Liver (tissue), 3 donors: ENCODE results near the gene ELOB.

Experiments used
- EGR1 ChIP-seq, 2 donors: IDR thresholded peaks; 2 replicates each; pipeline ENCODE4 v1.6.1; 2016 to 2018; ENCODE audit warnings: antibody characterized with exemption in 2 of 2, low read depth in 2 of 2
- JUND ChIP-seq, 2 donors: IDR thresholded peaks; 2 replicates each; pipeline ENCODE4 v1.6.1; 2016; ENCODE audit warnings: antibody characterized with exemption in 2 of 2
- RAD21 ChIP-seq, 2 donors: IDR thresholded peaks; 2 replicates each; pipeline ENCODE4 v1.6.1; 2016; ENCODE audit warnings: antibody characterized with exemption in 2 of 2, mild to moderate bottlenecking in 2 of 2
- SP1 ChIP-seq: IDR thresholded peaks from 2 replicates; pipeline ENCODE4 v1.6.1; 2018; ENCODE audit warnings: antibody characterized with exemption, mild to moderate bottlenecking
- TAF1 ChIP-seq: conservative IDR thresholded peaks from 2 replicates; pipeline ENCODE4 v1.6.1; 2016; ENCODE audit warnings: antibody characterized with exemption, mild to moderate bottlenecking
- TF ChIP-seq, protein P1 (sequence below): fragments of 150-350 bp; IDR thresholded peaks from 2 replicates; pipeline ENCODE4 v1.5.1; 2017; ENCODE audit warnings: improper control_type of control experiment, low read depth, low read length; ENCODE audit not compliant: missing input control
- TF ChIP-seq, protein P2 (sequence below): IDR thresholded peaks from 2 replicates; pipeline ENCODE4 v1.6.1; 2016; ENCODE audit warnings: antibody characterized with exemption
- TF ChIP-seq, protein P3 (sequence below): IDR thresholded peaks from 2 replicates; pipeline ENCODE4 v1.6.1; 2016; ENCODE audit warnings: antibody characterized with exemption
- TF ChIP-seq, protein P4 (sequence below): IDR thresholded peaks from 2 replicates; pipeline ENCODE4 v1.6.1; 2016; ENCODE audit warnings: antibody characterized with exemption, mild to moderate bottlenecking
- donor health status: healthy.
- donor health status: healthy.

DNA sequence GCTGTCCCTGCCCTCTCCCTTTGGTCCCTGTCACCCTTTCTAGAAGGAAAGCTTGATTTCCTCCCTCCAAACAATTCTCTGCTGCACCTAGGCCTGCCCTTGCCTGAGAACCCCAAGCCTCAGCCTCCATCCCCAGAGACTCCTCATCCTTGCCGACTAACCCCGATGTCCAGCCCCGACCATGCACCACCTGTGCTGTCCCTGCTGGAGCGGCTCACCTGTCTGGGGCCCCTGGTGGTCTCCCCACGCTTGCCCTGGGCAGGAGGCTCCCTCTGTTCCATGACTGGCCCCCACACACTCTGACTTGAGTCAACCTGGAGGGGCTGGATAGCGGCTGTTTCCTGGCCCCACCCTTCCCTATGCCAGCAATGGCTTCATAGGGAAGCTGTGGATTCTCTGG, 36.6 kb downstream of the ELOB start:
- TF ChIP-seq, protein P1, sequence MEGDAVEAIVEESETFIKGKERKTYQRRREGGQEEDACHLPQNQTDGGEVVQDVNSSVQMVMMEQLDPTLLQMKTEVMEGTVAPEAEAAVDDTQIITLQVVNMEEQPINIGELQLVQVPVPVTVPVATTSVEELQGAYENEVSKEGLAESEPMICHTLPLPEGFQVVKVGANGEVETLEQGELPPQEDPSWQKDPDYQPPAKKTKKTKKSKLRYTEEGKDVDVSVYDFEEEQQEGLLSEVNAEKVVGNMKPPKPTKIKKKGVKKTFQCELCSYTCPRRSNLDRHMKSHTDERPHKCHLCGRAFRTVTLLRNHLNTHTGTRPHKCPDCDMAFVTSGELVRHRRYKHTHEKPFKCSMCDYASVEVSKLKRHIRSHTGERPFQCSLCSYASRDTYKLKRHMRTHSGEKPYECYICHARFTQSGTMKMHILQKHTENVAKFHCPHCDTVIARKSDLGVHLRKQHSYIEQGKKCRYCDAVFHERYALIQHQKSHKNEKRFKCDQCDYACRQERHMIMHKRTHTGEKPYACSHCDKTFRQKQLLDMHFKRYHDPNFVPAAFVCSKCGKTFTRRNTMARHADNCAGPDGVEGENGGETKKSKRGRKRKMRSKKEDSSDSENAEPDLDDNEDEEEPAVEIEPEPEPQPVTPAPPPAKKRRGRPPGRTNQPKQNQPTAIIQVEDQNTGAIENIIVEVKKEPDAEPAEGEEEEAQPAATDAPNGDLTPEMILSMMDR, result no peak
- no peak for TF ChIP-seq TAF1
- TF ChIP-seq JUND (IDR thresholded peaks at IDR 0.05), result no peak
- TF ChIP-seq SP1, result no peak
- no peak for TF ChIP-seq EGR1 (IDR thresholded peaks at IDR 0.05; ENCODE audit: low read depth in 2 of 2)
- TF ChIP-seq RAD21 (IDR thresholded peaks at IDR 0.05), result no peak
- TF ChIP-seq, protein P2, sequence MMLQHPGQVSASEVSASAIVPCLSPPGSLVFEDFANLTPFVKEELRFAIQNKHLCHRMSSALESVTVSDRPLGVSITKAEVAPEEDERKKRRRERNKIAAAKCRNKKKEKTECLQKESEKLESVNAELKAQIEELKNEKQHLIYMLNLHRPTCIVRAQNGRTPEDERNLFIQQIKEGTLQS, result no peak
- TF ChIP-seq, protein P3, sequence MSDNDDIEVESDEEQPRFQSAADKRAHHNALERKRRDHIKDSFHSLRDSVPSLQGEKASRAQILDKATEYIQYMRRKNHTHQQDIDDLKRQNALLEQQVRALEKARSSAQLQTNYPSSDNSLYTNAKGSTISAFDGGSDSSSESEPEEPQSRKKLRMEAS, result no peak
- TF ChIP-seq, protein P4, sequence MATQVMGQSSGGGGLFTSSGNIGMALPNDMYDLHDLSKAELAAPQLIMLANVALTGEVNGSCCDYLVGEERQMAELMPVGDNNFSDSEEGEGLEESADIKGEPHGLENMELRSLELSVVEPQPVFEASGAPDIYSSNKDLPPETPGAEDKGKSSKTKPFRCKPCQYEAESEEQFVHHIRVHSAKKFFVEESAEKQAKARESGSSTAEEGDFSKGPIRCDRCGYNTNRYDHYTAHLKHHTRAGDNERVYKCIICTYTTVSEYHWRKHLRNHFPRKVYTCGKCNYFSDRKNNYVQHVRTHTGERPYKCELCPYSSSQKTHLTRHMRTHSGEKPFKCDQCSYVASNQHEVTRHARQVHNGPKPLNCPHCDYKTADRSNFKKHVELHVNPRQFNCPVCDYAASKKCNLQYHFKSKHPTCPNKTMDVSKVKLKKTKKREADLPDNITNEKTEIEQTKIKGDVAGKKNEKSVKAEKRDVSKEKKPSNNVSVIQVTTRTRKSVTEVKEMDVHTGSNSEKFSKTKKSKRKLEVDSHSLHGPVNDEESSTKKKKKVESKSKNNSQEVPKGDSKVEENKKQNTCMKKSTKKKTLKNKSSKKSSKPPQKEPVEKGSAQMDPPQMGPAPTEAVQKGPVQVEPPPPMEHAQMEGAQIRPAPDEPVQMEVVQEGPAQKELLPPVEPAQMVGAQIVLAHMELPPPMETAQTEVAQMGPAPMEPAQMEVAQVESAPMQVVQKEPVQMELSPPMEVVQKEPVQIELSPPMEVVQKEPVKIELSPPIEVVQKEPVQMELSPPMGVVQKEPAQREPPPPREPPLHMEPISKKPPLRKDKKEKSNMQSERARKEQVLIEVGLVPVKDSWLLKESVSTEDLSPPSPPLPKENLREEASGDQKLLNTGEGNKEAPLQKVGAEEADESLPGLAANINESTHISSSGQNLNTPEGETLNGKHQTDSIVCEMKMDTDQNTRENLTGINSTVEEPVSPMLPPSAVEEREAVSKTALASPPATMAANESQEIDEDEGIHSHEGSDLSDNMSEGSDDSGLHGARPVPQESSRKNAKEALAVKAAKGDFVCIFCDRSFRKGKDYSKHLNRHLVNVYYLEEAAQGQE, result no peak
